H1 (cell line): Measurements from ENCODE around the gene CCSAP. TPM values are rescaled to one million over a fixed set of nuclear protein-coding genes. Genes with fewer than 3 reads are reported as not detected.

Source experiments
- CTCF ChIA-PET: fragments of 300-600 bp; sonication (Branson Sonifier 250); formaldehyde crosslinking; loops from one replicate; lab custom pipeline; 2021; ENCODE audit not compliant: partially characterized antibody; lab: Charles Lee
- POLR2A ChIA-PET: fragments of 300-600 bp; sonication (Branson Sonifier 250); formaldehyde crosslinking; loops from one replicate; lab custom pipeline; 2021; ENCODE audit warnings: inconsistent platforms; ENCODE audit not compliant: partially characterized antibody; lab: Charles Lee
- DNase-seq, 2 experiments: peaks; one replicate each; pipeline versions ENCODE4 v3.0.0 to v3.0.0-alpha.2; 2010 to 2022; ENCODE audit warnings: low spot score in 2 of 2, low read depth in 1 of 2, mixed read lengths in 1 of 2
- FAIRE-seq: peaks from 2 replicates; lab custom pipeline; 2011; peaks lifted over from hg19 to GRCh38; lab: Jason Lieb, UNC
- H2AFZ ChIP-seq: 2 replicates; pipeline ENCODE4 v1.8.1; 2012; ENCODE audit warnings: low read length, inconsistent platforms
- H2AK5ac ChIP-seq: 2 replicates; pipeline ENCODE4 v1.6.1; 2013; ENCODE audit warnings: low read depth, low read length
- H2BK120ac ChIP-seq: replicated peaks from 2 replicates; pipeline ENCODE3; 2013; ENCODE audit warnings: low read depth, low read length, inconsistent platforms
- H2BK12ac ChIP-seq: 2 replicates; pipeline ENCODE4 v1.6.1; 2013; ENCODE audit warnings: low read depth, low read length
- H2BK15ac ChIP-seq: 2 replicates; pipeline ENCODE4 v1.6.1; 2013; ENCODE audit warnings: low read length
- H2BK20ac ChIP-seq: 2 replicates; pipeline ENCODE4 v1.6.1; 2013; ENCODE audit warnings: low read length
- H2BK5ac ChIP-seq: 2 replicates; pipeline ENCODE4 v1.6.1; 2013; ENCODE audit warnings: low read depth, low read length
- H3K14ac ChIP-seq: 2 replicates; pipeline ENCODE4 v1.6.1; 2013; ENCODE audit warnings: inconsistent platforms; ENCODE audit not compliant: insufficient read length
- H3K18ac ChIP-seq: 2 replicates; pipeline ENCODE4 v1.6.1; 2013; ENCODE audit warnings: low read length; ENCODE audit errors: extremely low read depth
- H3K23ac ChIP-seq: 2 replicates; pipeline ENCODE4 v1.6.1; 2013; ENCODE audit warnings: inconsistent platforms; ENCODE audit not compliant: insufficient read length
- H3K23me2 ChIP-seq: 2 replicates; pipeline ENCODE4 v1.6.1; 2013; ENCODE audit warnings: low read depth, low read length
- H3K27ac ChIP-seq: 2 replicates; pipeline ENCODE4 v1.6.1; 2011; ENCODE audit warnings: low read depth, low read length, inconsistent platforms
- H3K27me3 ChIP-seq, 4 experiments: replicated peaks in 1 of 4; 1 replicate in 1 of 4; 2 replicates in 3 of 4; pipeline versions ENCODE4 v1.6.1 to v1.8.1; 2011 to 2013; ENCODE audit warnings: low read length in 3 of 4, mild to moderate bottlenecking in 3 of 4, inconsistent platforms in 2 of 4, mixed read lengths in 2 of 4, moderate library complexity in 1 of 4; ENCODE audit not compliant: control insufficient read depth in 3 of 4, insufficient read depth in 3 of 4; ENCODE audit errors: extremely low read depth in 1 of 4
- H3K36me3 ChIP-seq, 4 experiments: 2 replicates each; pipeline versions ENCODE4 v1.6.1 to v1.8.1; 2011 to 2013; ENCODE audit warnings: mild to moderate bottlenecking in 4 of 4, low read length in 3 of 4, moderate library complexity in 2 of 4, control low read depth in 1 of 4, inconsistent platforms in 1 of 4; ENCODE audit not compliant: insufficient read depth in 4 of 4, control insufficient read depth in 2 of 4
- H3K4ac ChIP-seq: replicated peaks from 2 replicates; pipeline ENCODE3; 2013; ENCODE audit warnings: low read length, low read depth, mixed read lengths, inconsistent platforms; ENCODE audit not compliant: insufficient read length
- H3K4me1 ChIP-seq, 4 experiments: replicated peaks in 1 of 4; 1 replicate in 1 of 4; 2 replicates in 3 of 4; pipeline versions ENCODE4 v1.6.1 to v1.8.1; 2011 to 2013; ENCODE audit warnings: low read length in 3 of 4, inconsistent platforms in 2 of 4, mixed read lengths in 1 of 4; ENCODE audit not compliant: insufficient read depth in 4 of 4, control insufficient read depth in 3 of 4
- H3K4me2 ChIP-seq, 2 experiments: 2 replicates each; pipeline versions ENCODE4 v1.6.1 to v1.8.1; 2011 to 2013; ENCODE audit warnings: low read depth in 2 of 2, low read length in 2 of 2, control low read depth in 1 of 2, inconsistent platforms in 1 of 2, mild to moderate bottlenecking in 1 of 2; ENCODE audit not compliant: insufficient read depth in 1 of 2
- H3K4me3 ChIP-seq, 4 experiments: fragments of 200-600, 300-600 bp in 1 of 4; sonication (generic), shearing (Covaris generic), sonication (Bioruptor Twin) in 1 of 4; 2 replicates each; pipeline versions ENCODE4 v1.5.1 to v1.8.1; 2011 to 2016; ENCODE audit warnings: low read length in 4 of 4, low read depth in 3 of 4, control low read depth in 2 of 4, inconsistent platforms in 2 of 4, mild to moderate bottlenecking in 2 of 4, mixed read lengths in 1 of 4, moderate library complexity in 1 of 4; ENCODE audit not compliant: insufficient read depth in 2 of 4; ENCODE audit errors: extremely low read depth in 1 of 4
- H3K56ac ChIP-seq: replicated peaks from 2 replicates; pipeline ENCODE3; 2013; ENCODE audit warnings: low read depth, mild to moderate bottlenecking, mixed read lengths, low read length, inconsistent platforms; ENCODE audit not compliant: insufficient read length
- H3K79me1 ChIP-seq: 2 replicates; pipeline ENCODE4 v1.6.1; 2013; ENCODE audit warnings: low read depth, low read length, control low read depth
- H3K79me2 ChIP-seq, 2 experiments: 2 replicates each; pipeline versions ENCODE4 v1.6.1 to v1.8.1; 2012 to 2013; ENCODE audit warnings: low read length in 2 of 2, mild to moderate bottlenecking in 2 of 2, inconsistent platforms in 1 of 2; ENCODE audit not compliant: insufficient read depth in 2 of 2, control insufficient read depth in 1 of 2
- H3K9ac ChIP-seq, 4 experiments: replicated peaks in 1 of 4; 1 replicate in 1 of 4; 2 replicates in 3 of 4; pipeline versions ENCODE4 v1.6.1 to v1.8.1; 2011 to 2013; ENCODE audit warnings: low read depth in 3 of 4, low read length in 3 of 4, control low read depth in 2 of 4, mild to moderate bottlenecking in 2 of 4, moderate library complexity in 2 of 4, inconsistent platforms in 1 of 4; ENCODE audit errors: extremely low read depth in 1 of 4
- H3K9me3 ChIP-seq, 2 experiments: 2 replicates each; pipeline versions ENCODE4 v1.6.1 to v1.8.1; 2012 to 2013; ENCODE audit warnings: mild to moderate bottlenecking in 2 of 2, moderate library complexity in 2 of 2, control low read depth in 1 of 2, inconsistent platforms in 1 of 2, low read depth in 1 of 2, low read length in 1 of 2, mixed read lengths in 1 of 2; ENCODE audit not compliant: insufficient read depth in 2 of 2
- H4K20me1 ChIP-seq, 2 experiments: replicated peaks in 1 of 2; 2 replicates each; pipeline versions ENCODE3 to v1.8.1; 2011 to 2013; ENCODE audit warnings: inconsistent platforms in 2 of 2, low read length in 2 of 2, mild to moderate bottlenecking in 1 of 2; ENCODE audit not compliant: insufficient read depth in 2 of 2, control insufficient read depth in 1 of 2
- H4K5ac ChIP-seq: 2 replicates; pipeline ENCODE4 v1.6.1; 2013; ENCODE audit warnings: low read length, low read depth, mixed read lengths, inconsistent platforms; ENCODE audit not compliant: insufficient read length
- H4K8ac ChIP-seq: 2 replicates; pipeline ENCODE4 v1.8.0; 2013; ENCODE audit warnings: mild to moderate bottlenecking, moderate library complexity, low read length, inconsistent platforms; ENCODE audit not compliant: insufficient read depth; ENCODE audit errors: extremely low read depth
- H4K91ac ChIP-seq: replicated peaks from 2 replicates; pipeline ENCODE3; 2013; ENCODE audit warnings: low read length, mixed read lengths, inconsistent platforms; ENCODE audit not compliant: insufficient read length
- MAFK ChIP-seq: IDR thresholded peaks from 2 replicates; pipeline ENCODE4 v1.6.1; 2012; ENCODE audit warnings: low read depth, mild to moderate bottlenecking, improper control_type of control experiment, low read length
- WGBS, 2 experiments: shearing (Covaris generic) in 1 of 2; methylation state at CpG; one replicate each; pipeline versions ENCODE4 v1.1.6 to v1.1.7; 2013 to 2015; ENCODE audit warnings: low lambda C conversion rate in 2 of 2, mixed read lengths in 2 of 2, inconsistent platforms in 1 of 2, low coverage in 1 of 2, missing lambda C conversion rate in 1 of 2; ENCODE audit not compliant: insufficient replicate concordance in 2 of 2, insufficient coverage in 1 of 2, insufficient read length in 1 of 2; ENCODE audit errors: extremely low coverage in 1 of 2, missing lambda C conversion rate in 1 of 2; 5-methylcytosine and 5-hydroxymethylcytosine counted together
- polyA plus RNA-seq, 7 experiments: library from polyadenylated mRNA; depleted of rRNA in 3 of 7; stranded (reverse) in 5 of 7; unstranded in 2 of 7; fragments of >200 nt in 5 of 7; fragments of 200-250 nt in 2 of 7; gene quantifications; 1 replicate in 5 of 7; 2 replicates in 1 of 7; 4 replicates in 1 of 7; pipeline versions ENCODE4 v1.2.1 to v1.2.3, GENCODE V29; 2011 to 2013; ENCODE audit warnings: missing spikeins in 2 of 7, mixed read lengths in 2 of 7
- total RNA-seq: library from RNA; stranded (reverse); fragmentation: NEBNext Ultra II Directional; extraction: Animal tissue kit (Norgen Biotek cat#: 25700); gene quantifications from 2 replicates; pipeline ENCODE4 v1.2.1, GENCODE V29; 2021
- TF ChIP-seq, protein P1 (sequence below): IDR thresholded peaks from 2 replicates; pipeline ENCODE4 v1.6.1; 2011; ENCODE audit warnings: low read depth, mild to moderate bottlenecking, low read length; ENCODE audit not compliant: insufficient read depth

Gene CCSAP
- total and polyA plus RNA-seq, 2 of the 8 experiments (the other 6 are each of a cell fraction or from before 2014, with no cell fraction given): 3.5 to 17.2 TPM

DNA sequence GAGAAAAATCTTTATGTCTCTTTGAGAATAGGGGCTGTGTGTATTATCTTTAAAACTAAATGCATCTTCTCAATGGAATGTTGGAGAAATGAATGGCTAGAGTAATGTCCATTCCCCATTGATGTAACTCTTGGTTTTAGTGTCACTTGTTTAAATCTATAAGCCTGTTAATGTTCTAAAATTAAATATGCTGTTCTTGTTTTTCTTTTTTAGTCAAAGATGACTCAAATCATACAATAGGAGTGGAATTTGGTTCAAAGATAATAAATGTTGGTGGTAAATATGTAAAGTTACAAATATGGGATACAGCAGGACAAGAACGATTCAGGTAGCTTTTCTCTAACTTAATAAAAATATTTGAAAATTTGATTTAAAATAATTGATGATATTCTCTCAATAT lies 54.3 kb downstream of the CCSAP start:
- no peak overlapping the region for H3K23ac ChIP-seq
- peaks cover 7% of the 10 kb centered on the region for H3K79me1 ChIP-seq
- no peak overlapping the region for H2AK5ac ChIP-seq
- H3K4me2 ChIP-seq: no peak overlapping the region
- no peak overlapping the region for H3K18ac ChIP-seq
- WGBS, 2 experiments: 90% methylated on average over 1 of the region's 1 CpG; no CpG with 5 or more reads in 1 of the 2 experiments
- H3K4ac ChIP-seq: no peak overlapping the region
- H4K5ac ChIP-seq: no peak overlapping the region
- FAIRE-seq (no peak), DNase-seq (no peak)
- H3K27me3 ChIP-seq: no peaks in the 10 kb centered on the region
- no peaks in the 10 kb centered on the region for H3K9me3 ChIP-seq
- H2BK120ac ChIP-seq: no peak overlapping the region
- no peak overlapping the region for H3K14ac ChIP-seq
- no peak overlapping the region for H2BK20ac ChIP-seq
- peaks cover 0 to 8% (median 3%) of the 10 kb centered on the region in 4 experiments; a peak in 2 of 8 replicates for H3K36me3 ChIP-seq
- CTCF ChIA-PET: no interaction called here
- peaks cover 0 to 21% of the 10 kb centered on the region in 2 experiments; a peak in 2 of 4 replicates for H3K79me2 ChIP-seq
- H4K8ac ChIP-seq: no peak overlapping the region
- H2BK15ac ChIP-seq: no peak overlapping the region
- no peak overlapping the region for H3K4me3 ChIP-seq
- no peak overlapping the region for H2BK12ac ChIP-seq
- no peak overlapping the region for H3K56ac ChIP-seq
- H3K23me2 ChIP-seq: no peaks in the 10 kb centered on the region; the same call in 1 of the 2 replicates
- TF ChIP-seq MAFK: no peak
- TF ChIP-seq, protein P1, sequence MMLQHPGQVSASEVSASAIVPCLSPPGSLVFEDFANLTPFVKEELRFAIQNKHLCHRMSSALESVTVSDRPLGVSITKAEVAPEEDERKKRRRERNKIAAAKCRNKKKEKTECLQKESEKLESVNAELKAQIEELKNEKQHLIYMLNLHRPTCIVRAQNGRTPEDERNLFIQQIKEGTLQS: no peak
- H3K9ac ChIP-seq: no peak overlapping the region
- no peak overlapping the region for H4K91ac ChIP-seq
- POLR2A ChIA-PET: interaction anchor here (1.2 kb wide), 1 partner anchor 13 kb away, joined by 5 read pairs; no protein-coding TSS in a partner anchor
- H4K20me1 ChIP-seq: peaks cover 0 to 8% of the 10 kb centered on the region in 2 experiments
- no peak overlapping the region for H2AFZ ChIP-seq
- H3K27ac ChIP-seq: no peak overlapping the region
- no peak overlapping the region for H2BK5ac ChIP-seq
- H3K4me1 ChIP-seq: peaks cover 0 to 4% (median under 1%) of the 10 kb centered on the region in 4 experiments; a peak in 1 of 7 replicates
